H54 (cell line): ENCODE data around the gene NDFIP2.

Experiments used
- DNase-seq: peaks from one replicate; pipeline ENCODE4 v3.0.0; 2011; ENCODE audit warnings: low spot score, mixed read lengths; ENCODE audit not compliant: insufficient read length
- FAIRE-seq: peaks from 3 replicates; lab custom pipeline; 2011; peaks lifted over from hg19 to GRCh38; lab: Jason Lieb, UNC
- POLR2A ChIP-seq: IDR thresholded peaks from 2 replicates; pipeline ENCODE4 v1.6.1; 2011; ENCODE audit warnings: low read depth, mild to moderate bottlenecking, low read length

NDFIP2 gene

GRCh38 chr13:79451500-79451962 lies 29.4 kb upstream of the NDFIP2 start:
- FAIRE-seq, result peak; percentile 99
- no peak for TF ChIP-seq POLR2A
- DNase-seq, result peak; percentile 32

GRCh38 chr13:79452239-79452913 lies 28.6 kb upstream of the NDFIP2 start:
- TF ChIP-seq POLR2A, result no peak
- no peak for DNase-seq
- FAIRE-seq, result peak; percentile 23

- no peak for TF ChIP-seq POLR2A
- DNase-seq (no peak), FAIRE-seq (no peak)
Measured at GRCh38 chr13:79455331-79455730, 25.6 kb upstream of the NDFIP2 start.

GRCh38 chr13:79456051-79456450 lies 24.9 kb upstream of the NDFIP2 start:
- no peak for DNase-seq
- no peak for FAIRE-seq
- TF ChIP-seq POLR2A, result no peak

GRCh38 chr13:79456656-79457365 lies 24.1 kb upstream of the NDFIP2 start:
- TF ChIP-seq POLR2A, result no peak
- no peak for FAIRE-seq
- no peak for DNase-seq

GRCh38 chr13:79457390-79457789 lies 23.6 kb upstream of the NDFIP2 start:
- no peak for TF ChIP-seq POLR2A
- no peak for FAIRE-seq
- DNase-seq, result no peak

- DNase-seq, result no peak
- no peak for TF ChIP-seq POLR2A
- peak; percentile 95 for FAIRE-seq
Measured at GRCh38 chr13:79457948-79458347, 23.0 kb upstream of the NDFIP2 start.

- no peak for FAIRE-seq
- DNase-seq, result no peak
- no peak for TF ChIP-seq POLR2A
Measured at GRCh38 chr13:79458436-79458835, 22.5 kb upstream of the NDFIP2 start.

GRCh38 chr13:79459906-79460305 lies 21.0 kb upstream of the NDFIP2 start:
- DNase-seq (no peak), FAIRE-seq (no peak)
- no peak for TF ChIP-seq POLR2A

- no peak for FAIRE-seq
- no peak for TF ChIP-seq POLR2A
Measured at GRCh38 chr13:79462895-79463294, 18.1 kb upstream of the NDFIP2 start.

GRCh38 chr13:79463604-79464003 lies 17.4 kb upstream of the NDFIP2 start:
- DNase-seq, result no peak
- no peak for FAIRE-seq
- no peak for TF ChIP-seq POLR2A

More at GRCh38 chr13:79462895-79463294, 18.1 kb upstream of the NDFIP2 start:
- no peak for DNase-seq

- no peak for TF ChIP-seq POLR2A
- DNase-seq, result no peak
- FAIRE-seq, result no peak
Measured at GRCh38 chr13:79466872-79467271, 14.1 kb upstream of the NDFIP2 start.

GRCh38 chr13:79468402-79468801 lies 12.6 kb upstream of the NDFIP2 start:
- no peak for TF ChIP-seq POLR2A
- FAIRE-seq, result no peak
- DNase-seq, result no peak

- DNase-seq, result no peak
- FAIRE-seq, result no peak
- no peak for TF ChIP-seq POLR2A
Measured at GRCh38 chr13:79468819-79469218, 12.1 kb upstream of the NDFIP2 start.

- no peak for TF ChIP-seq POLR2A
- FAIRE-seq (no peak), DNase-seq (no peak)
Measured at GRCh38 chr13:79469608-79470007, 11.3 kb upstream of the NDFIP2 start.

- FAIRE-seq (no peak), DNase-seq (no peak)
- TF ChIP-seq POLR2A, result no peak
Measured at GRCh38 chr13:79470666-79471065, 10.3 kb upstream of the NDFIP2 start.
